GM13977 (cell line): Measurements from ENCODE around the gene KDM2B.

Source experiments
- DNase-seq: peaks from one replicate; pipeline ENCODE4 v3.0.0; 2012; ENCODE audit warnings: low spot score
- CTCF ChIP-seq: IDR thresholded peaks from 2 replicates; pipeline ENCODE4 v1.5.1; 2012; ENCODE audit warnings: mild to moderate bottlenecking, control low read depth; ENCODE audit not compliant: insufficient read depth; ENCODE audit errors: extremely low read depth, missing control alignments
- in situ Hi-C: fragments of 300-500 bp; cut with MboI; formaldehyde crosslinking; loops from one replicate; pipeline ENCODE4 v1.12.0; 2022; ENCODE audit warnings: low sequenced_read_pairs, low pct_unique_long_range_greater_than_20kb, mixed read lengths, inconsistent platforms; ENCODE audit not compliant: unreplicated experiment

KDM2B gene

GRCh38 chr12:121579981-121580868 is 598 bp downstream of the KDM2B start:
- no peak for TF ChIP-seq CTCF
- in situ Hi-C loops, result no loop called here
- peak; percentile 76 for DNase-seq

- DNase-seq, result peak; percentile 71
- in situ Hi-C loops, result no loop called here
Observed at GRCh38 chr12:121579190-121579791, 1.5 kb downstream of the KDM2B start.

GRCh38 chr12:121578230-121579189 is 2.3 kb downstream of the KDM2B start:
- in situ Hi-C loops, result no loop called here
- DNase-seq, result peak; percentile 60
- peak; percentile 46 for TF ChIP-seq CTCF

More at GRCh38 chr12:121579190-121579791, 1.5 kb downstream of the KDM2B start:
- no peak for TF ChIP-seq CTCF

GRCh38 chr12:121577443-121578180 is 3.2 kb downstream of the KDM2B start:
- in situ Hi-C loops, result no loop called here
- no peak for TF ChIP-seq CTCF
- DNase-seq, result peak; percentile 17

GRCh38 chr12:121576851-121577391 is 3.9 kb downstream of the KDM2B start:
- in situ Hi-C loops, result no loop called here
- peak; percentile 43 for DNase-seq
- no peak for TF ChIP-seq CTCF
